OCI-LY3 (cell line): ENCODE measurements around the gene GBX2.

Experiments
- EZH2phosphoT487 ChIP-seq: fragments of 200-600 bp; shearing (Covaris generic); IDR thresholded peaks from 2 replicates; pipeline ENCODE4 v1.6.1; 2018; ENCODE audit warnings: antibody characterized with exemption, mixed run types, low read depth
- TF ChIP-seq, protein P1 (sequence below): fragments of 200-600, 300-600 bp; sonication (generic); IDR thresholded peaks from 2 replicates; pipeline ENCODE4 v1.5.1; 2014; ENCODE audit warnings: antibody characterized with exemption, low read length, low read depth

DNA sequence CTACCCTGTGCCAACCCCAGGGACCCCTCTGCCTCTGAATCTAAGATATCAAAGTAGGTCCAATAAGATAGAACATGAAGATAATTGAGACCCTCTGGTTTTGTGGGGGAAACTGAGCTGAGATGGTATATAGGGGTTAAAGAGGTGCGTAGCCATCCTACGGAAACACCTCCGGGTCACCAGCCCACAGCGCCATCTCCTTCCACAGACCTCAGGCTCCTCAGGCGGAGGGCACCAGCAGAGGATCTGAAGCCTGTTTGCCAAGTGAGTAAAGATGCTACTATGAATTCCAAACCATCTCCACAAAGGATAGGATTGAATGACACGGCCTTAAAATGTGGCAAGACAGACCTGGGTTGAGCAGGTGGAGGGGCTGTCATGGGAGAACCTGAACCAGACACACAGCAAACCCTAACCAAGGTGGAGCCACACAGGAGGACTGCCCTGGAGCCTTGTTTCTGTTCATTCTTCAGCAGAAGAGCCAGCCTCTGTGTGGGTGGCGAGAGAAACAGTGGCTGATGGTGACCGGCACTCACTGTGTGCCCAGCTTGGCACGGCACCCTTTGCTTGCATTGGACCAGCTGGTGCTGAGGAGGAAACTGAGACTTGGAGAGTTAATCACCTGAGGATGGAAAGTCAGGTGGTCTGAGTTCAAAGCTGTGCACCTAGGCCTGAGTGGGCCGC, 10.2 kb downstream of the GBX2 start:
- TF ChIP-seq, protein P1, sequence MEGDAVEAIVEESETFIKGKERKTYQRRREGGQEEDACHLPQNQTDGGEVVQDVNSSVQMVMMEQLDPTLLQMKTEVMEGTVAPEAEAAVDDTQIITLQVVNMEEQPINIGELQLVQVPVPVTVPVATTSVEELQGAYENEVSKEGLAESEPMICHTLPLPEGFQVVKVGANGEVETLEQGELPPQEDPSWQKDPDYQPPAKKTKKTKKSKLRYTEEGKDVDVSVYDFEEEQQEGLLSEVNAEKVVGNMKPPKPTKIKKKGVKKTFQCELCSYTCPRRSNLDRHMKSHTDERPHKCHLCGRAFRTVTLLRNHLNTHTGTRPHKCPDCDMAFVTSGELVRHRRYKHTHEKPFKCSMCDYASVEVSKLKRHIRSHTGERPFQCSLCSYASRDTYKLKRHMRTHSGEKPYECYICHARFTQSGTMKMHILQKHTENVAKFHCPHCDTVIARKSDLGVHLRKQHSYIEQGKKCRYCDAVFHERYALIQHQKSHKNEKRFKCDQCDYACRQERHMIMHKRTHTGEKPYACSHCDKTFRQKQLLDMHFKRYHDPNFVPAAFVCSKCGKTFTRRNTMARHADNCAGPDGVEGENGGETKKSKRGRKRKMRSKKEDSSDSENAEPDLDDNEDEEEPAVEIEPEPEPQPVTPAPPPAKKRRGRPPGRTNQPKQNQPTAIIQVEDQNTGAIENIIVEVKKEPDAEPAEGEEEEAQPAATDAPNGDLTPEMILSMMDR = no peak
- no peak for TF ChIP-seq EZH2phosphoT487
